HepG2 (cell line): ENCODE results near the gene BRCA1.

Experiments used
- ATF3 ChIP-seq: sonication (generic); formaldehyde crosslinking; IDR thresholded peaks from 2 replicates; pipeline ENCODE4 v1.4.0; 2020; ENCODE audit warnings: missing genetic modification reagents
- BRCA1 ChIP-seq: sonication (generic); formaldehyde crosslinking; IDR thresholded peaks from 2 replicates; pipeline ENCODE4 v1.4.0; 2020; ENCODE audit warnings: missing genetic modification reagents
- CTCF ChIP-seq: sonication (generic); formaldehyde crosslinking; IDR thresholded peaks from 2 replicates; pipeline ENCODE4 v1.5.0; 2020; ENCODE audit warnings: mild to moderate bottlenecking, missing genetic modification reagents, moderate library complexity
- HDAC6 ChIP-seq: fragments of 200-600 bp; sonication (generic); IDR thresholded peaks from 2 replicates; pipeline ENCODE4 v1.7.0; 2017; ENCODE audit warnings: mild to moderate bottlenecking, antibody characterized with exemption, low read length, low read depth
- JUND ChIP-seq: sonication (generic); formaldehyde crosslinking; IDR thresholded peaks from 2 replicates; pipeline ENCODE4 v1.8.0; 2022; ENCODE audit warnings: mild to moderate bottlenecking, missing genetic modification reagents
- KAT7 ChIP-seq: IDR thresholded peaks from 2 replicates; pipeline ENCODE4 v1.6.1; 2018; ENCODE audit warnings: borderline replicate concordance, missing compliant biosample characterization
- MLX ChIP-seq: IDR thresholded peaks from 2 replicates; pipeline ENCODE4 v1.6.1; 2016
- RAD21 ChIP-seq: fragments of 450-650 bp; formaldehyde crosslinking; IDR thresholded peaks from 2 replicates; pipeline ENCODE4 v1.5.0; 2020; ENCODE audit warnings: mild to moderate bottlenecking
- ZNF652 ChIP-seq: IDR thresholded peaks from 2 replicates; pipeline ENCODE4 v1.6.1; 2016; ENCODE audit warnings: low read depth, borderline replicate concordance
- ZNF660 ChIP-seq: sonication (generic); formaldehyde crosslinking; IDR thresholded peaks from 2 replicates; pipeline ENCODE4 v1.5.1; 2020; ENCODE audit warnings: mild to moderate bottlenecking, low read depth, missing genetic modification reagents, borderline replicate concordance
- ZNF775 ChIP-seq: sonication (generic); formaldehyde crosslinking; IDR thresholded peaks from 2 replicates; pipeline ENCODE4 v1.4.0; 2020; ENCODE audit warnings: missing genetic modification reagents, mild to moderate bottlenecking, moderate library complexity, borderline replicate concordance
- TF ChIP-seq, protein P1 (sequence below), 2 experiments: fragments of 450-650 bp in 1 of 2; sonication (generic) in 1 of 2; formaldehyde crosslinking; IDR thresholded peaks; 2 replicates each; pipeline versions ENCODE4 v1.5.0 to v1.8.0; 2020 to 2022; ENCODE audit warnings: mild to moderate bottlenecking in 1 of 2, missing genetic modification reagents in 1 of 2

DNA sequence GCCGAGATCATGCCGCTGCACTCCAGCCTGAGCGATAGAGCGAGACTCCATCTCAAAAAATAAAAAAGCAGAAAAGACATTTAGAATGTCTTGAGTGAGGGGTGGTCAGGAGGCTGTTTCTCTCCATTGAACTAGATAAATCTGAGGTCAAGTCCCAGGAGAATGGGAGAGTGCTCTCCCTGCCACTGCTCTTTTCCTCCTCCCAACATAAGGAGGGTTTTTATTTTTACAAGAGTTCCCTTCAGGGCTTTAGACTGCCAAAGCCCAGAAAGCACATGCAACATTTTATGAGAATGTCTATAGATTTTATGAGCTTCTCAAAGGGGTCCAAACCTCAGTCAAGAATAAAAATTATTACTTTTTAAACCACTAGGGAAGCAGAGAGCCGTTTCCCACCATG, 98.6 kb downstream of the BRCA1 start:
- TF ChIP-seq, protein P1, sequence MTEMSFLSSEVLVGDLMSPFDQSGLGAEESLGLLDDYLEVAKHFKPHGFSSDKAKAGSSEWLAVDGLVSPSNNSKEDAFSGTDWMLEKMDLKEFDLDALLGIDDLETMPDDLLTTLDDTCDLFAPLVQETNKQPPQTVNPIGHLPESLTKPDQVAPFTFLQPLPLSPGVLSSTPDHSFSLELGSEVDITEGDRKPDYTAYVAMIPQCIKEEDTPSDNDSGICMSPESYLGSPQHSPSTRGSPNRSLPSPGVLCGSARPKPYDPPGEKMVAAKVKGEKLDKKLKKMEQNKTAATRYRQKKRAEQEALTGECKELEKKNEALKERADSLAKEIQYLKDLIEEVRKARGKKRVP (CRISPR knock-in tag; IDR thresholded peaks at IDR 0.05): no peak
- TF ChIP-seq ATF3 (no peak), HDAC6 (no peak), RAD21 (no peak), KAT7 (CRISPR knock-in tag) (no peak), ZNF775 (no peak), JUND (CRISPR knock-in tag) (no peak), BRCA1 (CRISPR knock-in tag) (no peak), MLX (CRISPR knock-in tag) (no peak), ZNF660 (CRISPR knock-in tag) (no peak), ZNF652 (CRISPR knock-in tag) (no peak), CTCF (CRISPR knock-in tag) (no peak)
